ENCODE results near the gene PARL. TPM values are rescaled to one million over a fixed set of nuclear protein-coding genes. Genes with fewer than 3 reads are reported as not detected.

PARL gene
- total and polyA plus RNA-seq, 2 of the 13 experiments (the other 11 are each of a cell fraction or from before 2014, with no cell fraction given) = 46.3 to 58.6 TPM

DNA sequence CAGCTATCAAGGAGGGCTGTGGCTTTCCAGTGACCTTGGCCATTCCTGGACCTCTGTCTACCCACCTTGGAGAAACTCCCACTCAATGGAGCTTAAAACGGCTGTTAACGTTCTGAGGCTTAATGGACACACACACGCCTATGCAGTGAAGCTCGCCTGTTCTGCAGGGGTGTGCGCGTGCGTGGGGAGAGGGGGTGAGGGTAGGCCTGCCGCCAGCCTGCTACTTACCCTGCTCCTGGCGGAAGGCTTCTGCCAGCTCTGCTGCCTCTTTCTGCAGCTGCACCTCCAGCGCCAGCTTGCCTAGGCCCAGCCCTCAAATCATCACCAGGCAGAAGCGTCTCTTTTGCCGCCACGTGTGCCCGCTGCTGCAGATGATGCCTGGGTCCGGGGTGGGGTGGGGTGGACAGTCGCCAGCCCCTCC, 23.2 kb upstream of the PARL start:
- no peak for FAIRE-seq
- ChIA-PET POLR2A (interaction anchor here (0.8 to 0.9 kb wide), 2 partner anchors 80 to 110 kb away, joined by 3 read pairs; partner anchors contain the start of gene ABCC5), CTCF (ENCODE audit: low intra/inter-chr PET ratio, low total read pairs) (no interaction called here)

More for the DNA sequence above, 23.2 kb upstream of the PARL start:
- 0 out of 2 replicates have a peak, but pooled peaks have one; percentile 55 for TF ChIP-seq HNRNPL (IDR thresholded peaks at IDR 0.05; ENCODE audit: low read depth, low read length)
- TF ChIP-seq, protein P1, sequence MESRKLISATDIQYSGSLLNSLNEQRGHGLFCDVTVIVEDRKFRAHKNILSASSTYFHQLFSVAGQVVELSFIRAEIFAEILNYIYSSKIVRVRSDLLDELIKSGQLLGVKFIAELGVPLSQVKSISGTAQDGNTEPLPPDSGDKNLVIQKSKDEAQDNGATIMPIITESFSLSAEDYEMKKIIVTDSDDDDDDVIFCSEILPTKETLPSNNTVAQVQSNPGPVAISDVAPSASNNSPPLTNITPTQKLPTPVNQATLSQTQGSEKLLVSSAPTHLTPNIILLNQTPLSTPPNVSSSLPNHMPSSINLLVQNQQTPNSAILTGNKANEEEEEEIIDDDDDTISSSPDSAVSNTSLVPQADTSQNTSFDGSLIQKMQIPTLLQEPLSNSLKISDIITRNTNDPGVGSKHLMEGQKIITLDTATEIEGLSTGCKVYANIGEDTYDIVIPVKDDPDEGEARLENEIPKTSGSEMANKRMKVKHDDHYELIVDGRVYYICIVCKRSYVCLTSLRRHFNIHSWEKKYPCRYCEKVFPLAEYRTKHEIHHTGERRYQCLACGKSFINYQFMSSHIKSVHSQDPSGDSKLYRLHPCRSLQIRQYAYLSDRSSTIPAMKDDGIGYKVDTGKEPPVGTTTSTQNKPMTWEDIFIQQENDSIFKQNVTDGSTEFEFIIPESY (CRISPR knock-in tag; IDR thresholded peaks at IDR 0.05) = peak; percentile 94
- TF ChIP-seq ZSCAN12 (CRISPR knock-in tag; IDR thresholded peaks at IDR 0.05) = no peak
- TF ChIP-seq RARA (CRISPR knock-in tag; IDR thresholded peaks at IDR 0.05) = peak; percentile 23; the same call in 1 of the 2 replicates
- TF ChIP-seq ZBTB4 (CRISPR knock-in tag; IDR thresholded peaks at IDR 0.05; ENCODE audit: borderline replicate concordance) = peak; percentile 66; the same call in 1 of the 2 replicates
- TF ChIP-seq ZNF687 (CRISPR knock-in tag; IDR thresholded peaks at IDR 0.05) = peak; percentile 43; the same call in 1 of the 2 replicates
- TF ChIP-seq ZBTB38 (CRISPR knock-in tag; IDR thresholded peaks at IDR 0.05) = peak; percentile 73; the same call in 1 of the 2 replicates
- peak; percentile 34 for TF ChIP-seq GATAD2A (CRISPR knock-in tag; IDR thresholded peaks at IDR 0.05)
- no peak for TF ChIP-seq ZNF263 (CRISPR knock-in tag; IDR thresholded peaks at IDR 0.05)
- TF ChIP-seq ZSCAN25 (CRISPR knock-in tag; IDR thresholded peaks at IDR 0.05) = peak; percentile 81
- in situ Hi-C loops (cut with HindIII; ENCODE audit: extremely low pct_ligation_motif_present, low pct_unique_long_range_greater_than_20kb) (no loop called here), intact Hi-C loops (cut with micrococcal nuclease; ENCODE audit: unreplicated experiment) (no loop called here)
- no peaks in the 10 kb centered on the region for H4K20me1 ChIP-seq (ENCODE audit: insufficient read depth, low read length)
- H3K27ac ChIP-seq (ENCODE audit: extremely low read length, insufficient read depth, low read length) = no peak overlapping the region
- peaks cover 70% of the 10 kb centered on the region for H3K4me1 ChIP-seq (ENCODE audit: insufficient read depth, low read length)
- no peaks in the 10 kb centered on the region for H3K36me3 ChIP-seq (replicated peaks in 1 of 2; ENCODE audit: control insufficient read depth in 1 of 2, insufficient read depth in 2 of 2, low read length in 2 of 2)
- H2AFZ ChIP-seq (ENCODE audit: low read length) = no peak overlapping the region
- ATAC-seq = peak; percentile 20
- no peak overlapping the region for H3K9ac ChIP-seq (ENCODE audit: insufficient read depth, low read depth, low read length)
- WGBS (ENCODE audit: low lambda C conversion rate) = no CpG with 5 or more reads among the region's 16 CpGs
- peaks cover 0 to 3% of the 10 kb centered on the region in 2 experiments; a peak in 2 of 5 replicates for H3K27me3 ChIP-seq (ENCODE audit: control insufficient read depth in 1 of 2, insufficient read depth in 2 of 2, low read length in 2 of 2)
- DNase-seq (ENCODE audit: low spot score) = no peak
- H3K4me2 ChIP-seq (ENCODE audit: low read depth, low read length) = peak overlapping the region; percentile 61
- no peaks in the 10 kb centered on the region for H3K9me3 ChIP-seq (ENCODE audit: low read length)
- BruUV-seq (replicated peaks) = no TSS peak
- peak overlapping the region in 1 of 3 experiments; percentile 27; a peak in 1 of 6 replicates for H3K4me3 ChIP-seq (replicated peaks in 1 of 3; ENCODE audit: insufficient read depth in 1 of 3, low read depth in 2 of 3, low read length in 3 of 3)
- H3K79me2 ChIP-seq (ENCODE audit: insufficient read depth, low read length) = no peaks in the 10 kb centered on the region

Data from HepG2 (cell line).